GM10266 (cell line): Measurements from ENCODE around the gene MT3.

Source experiments
- DNase-seq: peaks from one replicate; pipeline ENCODE4 v3.0.0; 2012; ENCODE audit errors: extremely low spot score
- TF ChIP-seq, protein P1 (sequence below): IDR thresholded peaks from 2 replicates; pipeline ENCODE4 v1.5.1; 2012; ENCODE audit warnings: mild to moderate bottlenecking, low read depth; ENCODE audit not compliant: control insufficient read depth, insufficient read depth; ENCODE audit errors: missing control alignments

The MT3 gene

DNA sequence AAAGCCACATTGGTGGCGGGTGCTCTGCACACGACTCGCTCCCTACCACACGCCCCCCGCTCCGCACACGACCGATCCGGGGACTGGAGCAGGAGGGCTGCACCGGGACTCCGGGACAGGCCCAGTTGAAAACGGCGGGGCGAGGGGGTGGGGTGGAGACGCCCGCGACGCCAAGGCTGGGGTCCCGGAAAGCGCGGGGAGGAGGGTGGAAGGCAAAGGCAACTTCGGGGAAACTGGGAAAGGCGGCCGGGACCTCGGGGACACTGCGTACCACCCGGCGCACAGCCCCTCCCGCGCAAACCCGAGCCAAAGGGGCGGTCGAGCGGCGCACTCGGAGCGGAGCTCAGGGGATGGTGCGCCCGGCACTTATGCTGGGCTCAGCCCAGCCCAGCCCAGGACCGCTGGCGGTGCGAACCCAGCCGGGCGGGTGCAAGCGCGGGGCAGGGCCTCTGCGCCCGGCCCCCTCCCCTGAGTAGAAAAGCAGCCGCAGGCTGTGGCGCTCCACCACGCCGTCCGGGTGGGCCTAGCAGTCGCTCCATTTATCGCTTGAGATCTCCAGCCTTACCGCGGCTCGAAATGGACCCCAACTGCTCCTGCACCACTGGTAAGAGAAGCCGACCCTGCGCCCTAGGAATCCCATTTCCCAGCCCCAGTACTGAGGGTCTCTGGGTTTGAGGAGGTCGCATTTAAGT, 43.0 kb downstream of the MT3 start, which contains the start of gene MT1M:
MT1M (plus strand) TSS at position 504 of the 692 bp plus-strand sequence; CDS start at position 577, 73 bp downstream.
- no peak for DNase-seq
- TF ChIP-seq, protein P1, sequence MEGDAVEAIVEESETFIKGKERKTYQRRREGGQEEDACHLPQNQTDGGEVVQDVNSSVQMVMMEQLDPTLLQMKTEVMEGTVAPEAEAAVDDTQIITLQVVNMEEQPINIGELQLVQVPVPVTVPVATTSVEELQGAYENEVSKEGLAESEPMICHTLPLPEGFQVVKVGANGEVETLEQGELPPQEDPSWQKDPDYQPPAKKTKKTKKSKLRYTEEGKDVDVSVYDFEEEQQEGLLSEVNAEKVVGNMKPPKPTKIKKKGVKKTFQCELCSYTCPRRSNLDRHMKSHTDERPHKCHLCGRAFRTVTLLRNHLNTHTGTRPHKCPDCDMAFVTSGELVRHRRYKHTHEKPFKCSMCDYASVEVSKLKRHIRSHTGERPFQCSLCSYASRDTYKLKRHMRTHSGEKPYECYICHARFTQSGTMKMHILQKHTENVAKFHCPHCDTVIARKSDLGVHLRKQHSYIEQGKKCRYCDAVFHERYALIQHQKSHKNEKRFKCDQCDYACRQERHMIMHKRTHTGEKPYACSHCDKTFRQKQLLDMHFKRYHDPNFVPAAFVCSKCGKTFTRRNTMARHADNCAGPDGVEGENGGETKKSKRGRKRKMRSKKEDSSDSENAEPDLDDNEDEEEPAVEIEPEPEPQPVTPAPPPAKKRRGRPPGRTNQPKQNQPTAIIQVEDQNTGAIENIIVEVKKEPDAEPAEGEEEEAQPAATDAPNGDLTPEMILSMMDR: no peak

DNA sequence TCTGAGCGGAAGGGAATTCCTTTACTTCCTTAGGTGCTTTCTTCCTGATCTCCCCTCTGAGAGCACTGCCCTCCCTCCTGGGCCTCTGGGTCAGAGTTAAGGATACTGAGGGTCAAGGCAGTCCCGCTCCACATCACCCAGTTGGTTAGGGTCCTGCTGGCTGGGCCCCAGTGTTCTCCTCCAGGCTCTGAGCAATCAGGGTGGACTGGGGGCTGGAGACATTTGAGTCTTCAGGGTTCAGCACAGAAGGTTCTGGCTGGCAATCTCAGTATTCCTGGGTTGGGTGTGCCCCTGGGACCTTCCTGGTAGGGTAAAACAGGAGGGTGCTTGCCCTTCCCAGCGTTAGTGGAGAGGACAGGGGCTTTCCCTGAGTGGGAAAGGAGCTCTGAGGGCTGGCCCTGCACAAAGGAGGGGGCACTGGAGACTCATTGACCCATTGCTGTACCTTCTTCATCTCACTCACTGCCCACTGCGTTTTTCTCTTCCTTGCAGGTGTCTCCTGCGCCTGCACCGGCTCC, 43.6 kb downstream of the MT3 start:
- TF ChIP-seq, protein P1: no peak
- no peak for DNase-seq

DNA sequence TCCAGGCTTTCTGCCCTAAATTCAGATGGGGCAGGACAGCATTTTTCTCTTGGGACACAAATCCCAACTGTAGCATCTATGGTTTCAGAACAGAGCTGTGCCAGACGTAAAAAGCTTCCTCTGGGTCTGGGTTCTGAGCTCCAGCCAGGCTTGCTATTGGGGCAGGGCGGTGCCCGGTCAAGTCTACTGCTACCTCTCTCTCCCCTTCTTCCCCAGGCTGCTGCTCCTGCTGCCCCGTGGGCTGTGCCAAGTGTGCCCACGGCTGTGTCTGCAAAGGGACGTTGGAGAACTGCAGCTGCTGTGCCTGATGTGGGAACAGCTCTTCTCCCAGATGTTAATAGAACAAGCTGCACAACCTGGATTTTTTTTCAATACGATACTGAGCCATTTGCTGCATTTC, 44.2 kb downstream of the MT3 start:
- DNase-seq: no peak
- TF ChIP-seq, protein P1: no peak

DNA sequence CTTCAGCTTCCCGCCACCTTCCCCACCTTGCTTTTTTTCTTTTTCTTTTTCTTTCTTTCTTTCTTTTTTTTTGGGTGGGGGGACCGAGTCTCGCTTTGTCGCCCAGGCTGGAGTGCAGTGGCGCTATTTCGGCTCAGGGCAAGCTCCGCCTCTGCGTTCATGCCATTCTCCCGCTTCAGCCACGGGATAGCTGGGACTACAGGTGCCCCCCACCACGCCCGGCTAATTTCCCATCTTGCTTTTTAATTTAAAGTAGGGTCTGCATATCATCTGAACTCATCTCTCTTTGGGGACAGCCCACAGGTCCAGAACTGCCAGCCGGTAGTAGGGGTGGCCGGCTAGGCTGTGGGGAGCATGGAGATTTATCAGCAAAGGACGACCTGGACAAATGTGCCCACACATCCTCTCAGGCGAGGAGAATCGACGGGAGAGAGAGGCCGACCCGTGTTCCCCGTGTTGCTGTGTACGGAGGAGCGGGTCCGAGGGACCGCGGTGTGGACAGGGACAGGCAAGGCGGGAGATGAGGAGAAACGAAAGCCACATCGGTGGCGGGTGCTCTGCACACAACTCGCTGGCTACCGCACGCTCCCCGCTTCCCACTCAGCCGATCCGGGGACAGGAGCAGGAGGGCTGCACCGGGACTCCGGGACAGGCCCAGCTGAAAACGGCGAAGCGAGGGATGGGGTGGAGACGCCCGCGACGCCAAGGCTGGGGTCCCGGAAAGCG, 45.5 kb downstream of the MT3 start:
- no peak for DNase-seq
- TF ChIP-seq, protein P1: no peak

DNA sequence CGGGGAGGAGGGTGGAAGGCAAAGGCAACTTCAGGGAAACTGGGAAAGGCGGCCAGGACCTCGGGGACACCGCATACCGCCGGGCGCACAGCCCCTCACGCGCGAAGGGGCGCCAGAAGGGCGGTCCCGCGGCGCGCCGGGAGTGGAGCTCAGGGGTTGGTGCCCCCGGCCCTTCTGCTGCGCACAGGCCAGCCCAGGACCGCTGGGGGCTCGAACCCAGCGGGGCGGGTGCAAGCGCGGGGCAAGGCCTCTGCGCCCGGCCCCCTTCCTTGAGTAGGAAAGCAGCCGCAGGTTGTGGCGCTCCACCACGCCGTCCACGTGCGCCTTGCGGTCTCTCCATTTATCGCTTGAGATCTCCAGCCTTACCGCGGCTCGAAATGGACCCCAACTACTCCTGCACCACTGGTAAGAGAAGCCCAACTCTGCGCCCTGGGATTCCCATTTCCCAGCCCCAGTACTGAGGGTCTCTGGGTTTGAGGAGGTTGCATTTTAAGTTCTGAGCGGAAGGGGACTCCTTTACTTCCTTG, 46.2 kb downstream of the MT3 start:
- TF ChIP-seq, protein P1: no peak
- DNase-seq: no peak

DNA sequence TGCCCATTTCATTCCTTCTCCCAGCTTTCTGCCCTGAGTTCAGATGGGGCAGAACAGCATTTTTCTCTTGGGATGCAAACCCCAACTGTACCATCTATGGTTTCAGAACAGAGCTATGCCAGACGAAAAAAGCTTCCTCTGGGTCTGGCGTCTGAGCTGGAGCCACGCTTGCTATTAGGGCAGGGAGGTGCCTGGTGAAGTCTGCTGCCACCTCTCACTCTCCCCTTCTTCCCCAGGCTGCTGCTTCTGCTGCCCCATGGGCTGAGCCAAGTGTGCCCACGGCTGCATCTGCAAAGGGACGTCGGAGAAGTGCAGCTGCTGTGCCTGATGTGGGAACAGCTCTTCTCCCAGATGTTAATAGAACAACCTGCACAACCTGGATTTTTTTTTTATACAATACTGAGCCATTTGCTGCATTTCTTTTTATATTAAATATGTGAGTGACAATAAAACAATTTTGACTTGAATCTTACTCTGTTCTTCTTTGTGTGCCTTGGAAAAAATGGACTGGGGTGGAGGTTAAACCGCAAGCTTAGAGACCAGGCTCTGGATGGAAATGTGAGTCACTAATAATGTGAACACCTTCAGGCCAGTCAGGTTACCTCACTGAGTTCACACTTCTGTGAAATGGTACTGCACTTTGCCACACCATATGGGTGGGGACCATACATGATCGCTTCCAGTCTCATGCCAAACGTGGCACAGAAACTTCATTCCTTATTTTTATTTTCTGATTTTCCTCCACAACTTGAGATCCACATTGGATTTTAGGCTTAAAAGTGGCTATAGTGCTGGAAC, 47.5 kb downstream of the MT3 start:
- no peak for DNase-seq
- TF ChIP-seq, protein P1: no peak
